RWPE2 (cell line): Measurements from ENCODE around the gene UBE2K.

Source experiments
- ATAC-seq: fragments of 200-7000 bp; cut with Tn5 transposase; 3 replicates; pipeline ENCODE4 v1.9.1; 2021; ENCODE audit warnings: low read depth
- DNase-seq: peaks from one replicate; pipeline ENCODE4 v3.0.0-alpha.2; 2020; ENCODE audit warnings: low spot score
- H3K27ac ChIP-seq: fragments of 450-650 bp; 2 replicates; pipeline ENCODE4 v1.5.1; 2017; ENCODE audit warnings: mild to moderate bottlenecking; ENCODE audit not compliant: poor library complexity, severe bottlenecking
- H3K27me3 ChIP-seq: fragments of 250-450 bp; sonication (Bioruptor Pico); 2 replicates; pipeline ENCODE4 v1.5.1; 2021; ENCODE audit warnings: mild to moderate bottlenecking, moderate library complexity; ENCODE audit not compliant: insufficient read depth, poor library complexity, severe bottlenecking
- H3K36me3 ChIP-seq: fragments of 250-450 bp; sonication (Bioruptor Pico); 2 replicates; pipeline ENCODE4 v1.5.1; 2020; ENCODE audit warnings: low read depth, mild to moderate bottlenecking, moderate library complexity
- H3K4me1 ChIP-seq: fragments of 250-450 bp; sonication (Bioruptor Pico); 2 replicates; pipeline ENCODE4 v1.5.1; 2021; ENCODE audit warnings: mild to moderate bottlenecking, moderate library complexity; ENCODE audit not compliant: insufficient read depth, poor library complexity, severe bottlenecking
- H3K4me3 ChIP-seq: fragments of 250-450 bp; sonication (Bioruptor Pico); 2 replicates; pipeline ENCODE4 v1.5.1; 2021; ENCODE audit warnings: mild to moderate bottlenecking, moderate library complexity; ENCODE audit not compliant: severe bottlenecking
- H3K9me3 ChIP-seq: fragments of 250-450 bp; sonication (Bioruptor Pico); 2 replicates; pipeline ENCODE4 v1.5.1; 2021; ENCODE audit warnings: mild to moderate bottlenecking, moderate library complexity; ENCODE audit not compliant: severe bottlenecking
- CTCF ChIP-seq: fragments of 450-650 bp; IDR thresholded peaks from one replicate; pipeline ENCODE4 v1.5.1; 2017; ENCODE audit warnings: mild to moderate bottlenecking, moderate library complexity; ENCODE audit not compliant: poor library complexity, severe bottlenecking

Gene UBE2K

GRCh38 chr4:39687014-39687413, 10.9 kb upstream of the UBE2K start:
- no peak for DNase-seq
- no peak overlapping the region for H3K4me3 ChIP-seq
- no peaks in the 10 kb centered on the region for H3K27me3 ChIP-seq
- H3K27ac ChIP-seq: no peak overlapping the region
- H3K4me1 ChIP-seq: no peaks in the 10 kb centered on the region
- H3K36me3 ChIP-seq: no peaks in the 10 kb centered on the region
- no peak for ATAC-seq
- no peak for TF ChIP-seq CTCF
- no peaks in the 10 kb centered on the region for H3K9me3 ChIP-seq

DNA sequence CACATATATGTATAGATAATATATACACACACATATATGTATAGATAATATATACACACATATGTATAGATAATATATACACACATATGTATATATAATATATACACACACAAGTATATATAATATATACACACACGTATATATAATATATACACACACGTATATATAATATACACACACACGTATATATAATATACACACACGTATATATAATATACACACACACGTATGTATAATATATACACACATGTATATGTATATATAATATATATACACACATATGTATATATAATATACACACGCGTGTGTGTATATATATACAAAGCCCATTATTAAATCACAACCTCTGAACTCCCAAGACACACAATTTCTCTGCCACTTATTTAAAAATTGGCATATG, 8.0 kb upstream of the UBE2K start:
- no peak overlapping the region for H3K4me3 ChIP-seq
- H3K27ac ChIP-seq: no peak overlapping the region
- H3K27me3 ChIP-seq: no peaks in the 10 kb centered on the region
- ATAC-seq (no peak), DNase-seq (no peak)
- no peaks in the 10 kb centered on the region for H3K36me3 ChIP-seq
- no peak for TF ChIP-seq CTCF
- H3K9me3 ChIP-seq: no peaks in the 10 kb centered on the region
- no peaks in the 10 kb centered on the region for H3K4me1 ChIP-seq

DNA sequence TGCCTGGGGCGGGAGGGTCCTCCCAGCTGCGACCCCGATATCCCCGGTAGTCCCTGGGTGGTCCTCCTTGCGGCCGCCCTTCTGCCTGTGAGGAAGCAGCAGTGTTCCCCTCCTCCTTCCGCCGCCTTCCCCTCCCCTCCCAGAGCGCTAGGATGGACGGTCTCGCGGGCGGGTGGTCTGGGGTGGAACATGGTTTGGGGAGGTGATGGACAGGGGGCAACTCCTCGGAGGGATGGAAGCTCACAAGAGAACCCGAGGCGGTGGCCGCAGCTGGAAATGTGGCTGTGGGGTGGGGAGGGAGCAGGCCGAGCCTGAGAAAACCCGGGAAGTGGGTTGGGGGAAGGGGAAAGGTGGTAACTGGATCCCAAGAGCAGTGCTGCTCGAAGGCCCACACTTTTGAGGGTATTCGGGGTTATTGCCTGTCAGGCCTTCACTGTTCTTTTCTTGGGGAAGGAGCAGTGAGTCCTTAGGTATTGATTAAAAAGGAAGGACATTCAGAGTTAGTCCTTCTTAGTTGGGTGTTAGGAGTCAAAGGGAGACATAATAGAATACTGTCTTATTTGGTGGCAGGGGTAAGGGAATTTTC, 581 bp downstream of the UBE2K start:
- Histone ChIP-seq H3K4me3 (peak overlapping the region; percentile 77), H3K27ac (peak overlapping the region; percentile 60), H3K36me3 (peaks cover 40% of the 10 kb centered on the region), H3K4me1 (peaks cover 11% of the 10 kb centered on the region), H3K27me3 (no peaks in the 10 kb centered on the region), H3K9me3 (no peaks in the 10 kb centered on the region)
- DNase-seq (peak; percentile 55), ATAC-seq (peak; percentile 48)
- TF ChIP-seq CTCF: no peak

DNA sequence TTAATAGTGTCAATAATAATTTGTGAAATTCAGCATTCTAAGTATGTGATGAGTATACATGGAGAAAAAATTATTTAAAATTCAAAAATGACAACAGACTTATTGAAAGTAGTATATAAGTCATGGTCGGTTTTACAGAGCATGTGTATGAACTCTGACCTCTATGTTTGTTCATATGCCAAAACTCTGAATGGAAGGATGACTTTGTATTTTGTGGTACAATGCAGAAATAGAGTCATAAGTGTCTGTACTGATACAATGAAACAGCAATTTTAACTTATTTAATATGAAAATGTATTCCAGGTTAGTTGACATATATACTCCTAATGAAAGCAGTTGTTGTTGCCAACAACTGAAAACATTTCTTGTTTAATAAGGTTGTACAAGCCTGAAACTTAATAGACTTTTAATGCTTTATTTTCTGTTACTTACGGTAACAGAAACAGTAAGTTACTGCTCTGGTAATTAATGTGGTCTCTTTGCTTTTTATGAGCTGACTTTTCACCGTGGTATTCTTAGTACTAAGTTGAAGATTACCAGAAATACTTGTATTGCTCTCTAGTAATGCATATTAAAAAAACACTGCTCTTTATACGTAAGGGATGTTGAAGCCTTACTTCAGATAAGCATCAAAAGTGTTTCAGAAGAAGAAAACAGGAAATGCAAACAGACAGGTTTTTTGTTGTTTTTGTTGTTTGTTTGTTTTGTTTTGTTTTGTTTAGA, 1.9 kb downstream of the UBE2K start:
- Histone ChIP-seq H3K27ac (no peak overlapping the region), H3K9me3 (no peaks in the 10 kb centered on the region), H3K27me3 (no peaks in the 10 kb centered on the region), H3K4me1 (peaks cover 11% of the 10 kb centered on the region), H3K4me3 (peak overlapping the region; percentile 77), H3K36me3 (peaks cover 48% of the 10 kb centered on the region)
- TF ChIP-seq CTCF: no peak
- no peak for ATAC-seq
- no peak for DNase-seq

DNA sequence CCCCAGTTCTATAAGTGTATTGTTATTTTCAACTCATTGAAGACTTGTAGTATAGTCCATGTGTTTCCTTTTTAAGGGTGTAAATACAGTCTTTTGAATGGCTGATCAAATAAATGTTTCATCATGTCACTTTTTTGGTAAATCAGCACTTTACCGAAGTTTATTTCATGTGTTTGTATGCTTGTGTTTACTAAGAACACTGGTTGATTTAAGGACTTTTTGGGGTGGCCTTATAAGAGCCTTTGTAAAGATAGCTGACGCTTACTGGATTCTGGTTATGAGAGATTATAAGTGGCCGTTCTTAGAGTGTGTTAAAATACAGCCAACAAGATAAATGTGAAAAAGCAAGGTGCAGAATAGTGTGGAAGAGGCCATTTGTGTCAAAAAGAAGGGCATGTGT, 2.6 kb downstream of the UBE2K start:
- no peaks in the 10 kb centered on the region for H3K27me3 ChIP-seq
- H3K9me3 ChIP-seq: no peaks in the 10 kb centered on the region
- no peak for TF ChIP-seq CTCF
- H3K4me1 ChIP-seq: peaks cover 11% of the 10 kb centered on the region
- no peak overlapping the region for H3K4me3 ChIP-seq
- no peak overlapping the region for H3K27ac ChIP-seq
- no peak for DNase-seq
- peaks cover 48% of the 10 kb centered on the region for H3K36me3 ChIP-seq
- ATAC-seq: no peak
